Measurements from ENCODE around the gene NDUFAF8. TPM values are rescaled to one million over a fixed set of nuclear protein-coding genes. Genes with fewer than 3 reads are reported as not detected.

Gene NDUFAF8
- total RNA-seq, 1 experiment from 2014 or later, result 102 TPM

DNA sequence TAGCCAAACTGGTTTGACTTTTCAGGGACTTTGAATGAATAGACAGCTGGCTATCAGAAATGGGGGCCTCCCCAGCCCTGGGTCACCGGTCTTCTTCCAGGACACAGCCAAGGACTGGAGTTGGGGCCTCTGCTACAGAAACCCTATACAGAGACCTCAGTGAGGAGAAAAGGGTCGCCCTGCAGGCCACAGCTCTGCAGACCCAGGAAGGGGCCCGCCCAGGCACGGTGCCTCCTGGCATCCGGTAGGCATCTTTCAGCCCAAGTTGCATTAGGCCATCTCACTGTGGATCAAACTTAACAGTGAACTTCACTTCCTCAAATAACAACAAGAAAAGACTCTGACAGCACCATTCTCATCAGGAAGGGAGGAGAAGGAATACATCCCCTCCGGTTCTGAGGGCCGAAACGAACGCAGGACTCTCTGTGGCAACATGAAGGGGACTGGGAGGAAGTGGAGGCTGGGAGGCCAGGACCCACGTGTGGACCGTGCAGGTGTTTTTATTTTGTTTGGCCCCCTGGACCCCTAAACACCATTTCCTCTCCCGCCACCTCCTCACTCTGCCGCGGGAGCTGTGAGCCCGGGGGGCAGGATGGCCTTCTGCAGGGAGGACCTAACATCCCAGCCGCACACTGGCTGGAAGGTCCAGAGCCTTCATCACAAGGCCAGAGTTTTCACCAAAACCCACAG is 48.8 kb downstream of the NDUFAF8 start:
- ATAC-seq (no peak), DNase-seq (ENCODE audit: low read depth, low spot score) (no peak)
- ChIA-PET POLR2A (no interaction called here), RAD21 (ENCODE audit: low non-redundant PET in 1 of 2, low total read pairs in 2 of 2, uncharacterized antibody in 2 of 2, unreplicated experiment in 2 of 2) (no interaction called here), CTCF (no interaction called here)
- no peaks in the 10 kb centered on the region for H3K9me2 ChIP-seq (ENCODE audit: insufficient read depth)
- H2AFZ ChIP-seq (ENCODE audit: low read depth, low read length, poor library complexity, severe bottlenecking), result no peak overlapping the region
- no TSS peak for BruUV-seq (replicated peaks)
- no peaks in the 10 kb centered on the region for H3K9me3 ChIP-seq (ENCODE audit: control insufficient read depth in 1 of 2, insufficient read depth in 1 of 2, low read depth in 1 of 2, low read length in 2 of 2)
- intact Hi-C loops (cut with micrococcal nuclease), result no loop called here
- no peaks in the 10 kb centered on the region for H3K27me3 ChIP-seq (ENCODE audit: insufficient read depth, low read length)
- TF ChIP-seq POLR2AphosphoS5 (IDR thresholded peaks at IDR 0.05; ENCODE audit: low read depth, low read length) (no peak), FOSL1 (IDR thresholded peaks at IDR 0.05; ENCODE audit: low read depth) (no peak), ZFX (IDR thresholded peaks at IDR 0.05) (no peak), SP1 (IDR thresholded peaks at IDR 0.05; ENCODE audit: low read depth) (no peak), YY1 (IDR thresholded peaks at IDR 0.05; ENCODE audit: extremely low read depth, insufficient replicate concordance, low read depth, low read length) (no peak), SRF (IDR thresholded peaks at IDR 0.05; ENCODE audit: low read depth) (no peak), EGR1 (IDR thresholded peaks at IDR 0.05; ENCODE audit: low read depth) (no peak), EZH2phosphoT487 (IDR thresholded peaks at IDR 0.05; ENCODE audit: borderline replicate concordance) (no peak), JUND (IDR thresholded peaks at IDR 0.05) (no peak)
- TF ChIP-seq, protein P1, sequence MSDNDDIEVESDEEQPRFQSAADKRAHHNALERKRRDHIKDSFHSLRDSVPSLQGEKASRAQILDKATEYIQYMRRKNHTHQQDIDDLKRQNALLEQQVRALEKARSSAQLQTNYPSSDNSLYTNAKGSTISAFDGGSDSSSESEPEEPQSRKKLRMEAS (IDR thresholded peaks at IDR 0.05), result no peak
- peaks cover under 1 to 9% of the 10 kb centered on the region in 2 experiments; a peak in 2 of 4 replicates for H3K4me1 ChIP-seq (ENCODE audit: control insufficient read depth in 1 of 2, insufficient read depth in 2 of 2, low read length in 2 of 2)
- H3K36me3 ChIP-seq (ENCODE audit: control insufficient read depth in 1 of 2, insufficient read depth in 2 of 2, low read length in 2 of 2), result peaks cover 26 to 33% of the 10 kb centered on the region in 2 experiments; a peak in 3 of 4 replicates
- no peak overlapping the region for H3K27ac ChIP-seq (ENCODE audit: low read depth, low read length)
- peaks cover 3% of the 10 kb centered on the region; the same call in 1 of the 2 replicates for H4K20me1 ChIP-seq (ENCODE audit: insufficient read depth)
- no peak overlapping the region for H3K9ac ChIP-seq (ENCODE audit: low read length)
- no peak overlapping the region for H3K4me3 ChIP-seq (replicated peaks in 1 of 2; ENCODE audit: low read depth in 1 of 2, low read length in 2 of 2)
- no peak overlapping the region for H3K4me2 ChIP-seq (ENCODE audit: low read length)
- peaks cover 74% of the 10 kb centered on the region for H3K79me2 ChIP-seq (ENCODE audit: insufficient read depth, low read length)

DNA sequence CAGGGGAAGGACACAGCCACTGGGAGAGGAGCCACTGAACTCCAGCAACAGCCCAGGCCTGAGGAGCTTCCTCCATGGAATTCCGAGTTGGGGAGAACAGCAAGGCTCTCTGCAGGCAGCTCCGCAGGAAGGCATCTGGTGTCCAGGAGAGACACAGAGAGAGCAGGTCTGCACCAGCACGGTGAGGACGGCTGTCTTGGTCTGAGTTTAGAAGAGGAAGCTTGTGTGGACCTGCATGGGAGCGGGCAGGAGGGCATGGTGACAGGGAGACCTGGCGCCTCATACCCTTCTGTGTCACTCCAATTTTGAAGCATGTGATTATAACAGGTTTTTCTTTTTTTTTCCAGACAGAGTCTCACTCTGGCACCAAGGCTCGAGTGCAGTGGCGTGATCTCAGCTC is 49.6 kb downstream of the NDUFAF8 start:
- ChIA-PET RAD21 (ENCODE audit: low non-redundant PET in 1 of 2, low total read pairs in 2 of 2, uncharacterized antibody in 2 of 2, unreplicated experiment in 2 of 2) (no interaction called here), POLR2A (no interaction called here), CTCF (interaction anchor here (1.9 kb wide), 1 partner anchor 184 kb away, joined by 4 read pairs; no protein-coding TSS in a partner anchor)
- Histone ChIP-seq H3K36me3 (ENCODE audit: control insufficient read depth in 1 of 2, insufficient read depth in 2 of 2, low read length in 2 of 2) (peaks cover 24 to 31% of the 10 kb centered on the region in 2 experiments; a peak in 3 of 4 replicates), H3K9me2 (ENCODE audit: insufficient read depth) (no peaks in the 10 kb centered on the region), H3K27ac (ENCODE audit: low read depth, low read length) (no peak overlapping the region), H3K9me3 (ENCODE audit: control insufficient read depth in 1 of 2, insufficient read depth in 1 of 2, low read depth in 1 of 2, low read length in 2 of 2) (no peaks in the 10 kb centered on the region), H4K20me1 (ENCODE audit: insufficient read depth) (peaks cover 3% of the 10 kb centered on the region; the same call in 1 of the 2 replicates), H3K9ac (ENCODE audit: low read length) (no peak overlapping the region), H3K27me3 (ENCODE audit: insufficient read depth, low read length) (no peaks in the 10 kb centered on the region), H2AFZ (ENCODE audit: low read depth, low read length, poor library complexity, severe bottlenecking) (no peak overlapping the region), H3K4me3 (replicated peaks in 1 of 2; ENCODE audit: low read depth in 1 of 2, low read length in 2 of 2) (no peak overlapping the region), H3K79me2 (ENCODE audit: insufficient read depth, low read length) (peaks cover 82% of the 10 kb centered on the region), H3K4me2 (ENCODE audit: low read length) (no peak overlapping the region), H3K4me1 (ENCODE audit: control insufficient read depth in 1 of 2, insufficient read depth in 2 of 2, low read length in 2 of 2) (peaks cover 6 to 17% of the 10 kb centered on the region in 2 experiments; a peak in 3 of 4 replicates)
- DNase-seq (ENCODE audit: low read depth, low spot score) (no peak), ATAC-seq (no peak)
- intact Hi-C loops (cut with micrococcal nuclease), result no loop called here
- no TSS peak for BruUV-seq (replicated peaks)
- TF ChIP-seq, protein P2, sequence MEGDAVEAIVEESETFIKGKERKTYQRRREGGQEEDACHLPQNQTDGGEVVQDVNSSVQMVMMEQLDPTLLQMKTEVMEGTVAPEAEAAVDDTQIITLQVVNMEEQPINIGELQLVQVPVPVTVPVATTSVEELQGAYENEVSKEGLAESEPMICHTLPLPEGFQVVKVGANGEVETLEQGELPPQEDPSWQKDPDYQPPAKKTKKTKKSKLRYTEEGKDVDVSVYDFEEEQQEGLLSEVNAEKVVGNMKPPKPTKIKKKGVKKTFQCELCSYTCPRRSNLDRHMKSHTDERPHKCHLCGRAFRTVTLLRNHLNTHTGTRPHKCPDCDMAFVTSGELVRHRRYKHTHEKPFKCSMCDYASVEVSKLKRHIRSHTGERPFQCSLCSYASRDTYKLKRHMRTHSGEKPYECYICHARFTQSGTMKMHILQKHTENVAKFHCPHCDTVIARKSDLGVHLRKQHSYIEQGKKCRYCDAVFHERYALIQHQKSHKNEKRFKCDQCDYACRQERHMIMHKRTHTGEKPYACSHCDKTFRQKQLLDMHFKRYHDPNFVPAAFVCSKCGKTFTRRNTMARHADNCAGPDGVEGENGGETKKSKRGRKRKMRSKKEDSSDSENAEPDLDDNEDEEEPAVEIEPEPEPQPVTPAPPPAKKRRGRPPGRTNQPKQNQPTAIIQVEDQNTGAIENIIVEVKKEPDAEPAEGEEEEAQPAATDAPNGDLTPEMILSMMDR (IDR thresholded peaks at IDR 0.05 in 2 of 3, conservative IDR thresholded peaks at IDR 0.05 in 1 of 3; ENCODE audit: borderline replicate concordance in 1 of 3, insufficient read depth in 1 of 3, low read depth in 2 of 3, low read length in 2 of 3), result no peak
- TF ChIP-seq TCF7L2 (IDR thresholded peaks at IDR 0.05; ENCODE audit: borderline replicate concordance, extremely low read depth, insufficient read depth, insufficient read length) (no peak), FOSL1 (IDR thresholded peaks at IDR 0.05; ENCODE audit: low read depth) (no peak), RAD21 (IDR thresholded peaks at IDR 0.05; ENCODE audit: low read depth) (no peak), EZH2phosphoT487 (IDR thresholded peaks at IDR 0.05; ENCODE audit: borderline replicate concordance) (no peak), ZNF274 (IDR thresholded peaks at IDR 0.05; ENCODE audit: low read depth, low read length) (no peak), SP1 (IDR thresholded peaks at IDR 0.05; ENCODE audit: low read depth) (no peak), SIN3A (IDR thresholded peaks at IDR 0.05; ENCODE audit: low read depth) (no peak), EZH2 (IDR thresholded peaks at IDR 0.05) (no peak)

Data from HCT116 (cell line).